AG04449 (cell line): ENCODE results near the gene TMEM200A.

Experiments
- CTCF ChIA-PET: fragments of 350-600 bp; formaldehyde crosslinking; extraction: SDS; loops from one replicate; lab custom pipeline; 2021; ENCODE audit warnings: antibody characterized with exemption; lab: Yijun Ruan, JAX
- POLR2A ChIA-PET: fragments of 400-600, 350-600 bp; formaldehyde crosslinking; extraction: SDS; loops from one replicate; lab custom pipeline; 2020; ENCODE audit warnings: antibody characterized with exemption, inconsistent platforms; lab: Yijun Ruan, JAX
- DNase-seq: peaks from one replicate; pipeline ENCODE4 v3.0.0-alpha.2; 2010; ENCODE audit warnings: low read depth, low spot score
- H3K4me3 ChIP-seq: 2 replicates; pipeline ENCODE4 v1.5.1; 2011; ENCODE audit warnings: low read depth, mild to moderate bottlenecking, control low read depth, low read length
- TF ChIP-seq, protein P1 (sequence below): IDR thresholded peaks from one replicate; pipeline ENCODE4 v1.5.1; 2011; ENCODE audit warnings: mild to moderate bottlenecking, moderate library complexity, low read length, control low read depth, inconsistent platforms; ENCODE audit not compliant: insufficient read depth; ENCODE audit errors: missing control alignments

TMEM200A gene

DNA sequence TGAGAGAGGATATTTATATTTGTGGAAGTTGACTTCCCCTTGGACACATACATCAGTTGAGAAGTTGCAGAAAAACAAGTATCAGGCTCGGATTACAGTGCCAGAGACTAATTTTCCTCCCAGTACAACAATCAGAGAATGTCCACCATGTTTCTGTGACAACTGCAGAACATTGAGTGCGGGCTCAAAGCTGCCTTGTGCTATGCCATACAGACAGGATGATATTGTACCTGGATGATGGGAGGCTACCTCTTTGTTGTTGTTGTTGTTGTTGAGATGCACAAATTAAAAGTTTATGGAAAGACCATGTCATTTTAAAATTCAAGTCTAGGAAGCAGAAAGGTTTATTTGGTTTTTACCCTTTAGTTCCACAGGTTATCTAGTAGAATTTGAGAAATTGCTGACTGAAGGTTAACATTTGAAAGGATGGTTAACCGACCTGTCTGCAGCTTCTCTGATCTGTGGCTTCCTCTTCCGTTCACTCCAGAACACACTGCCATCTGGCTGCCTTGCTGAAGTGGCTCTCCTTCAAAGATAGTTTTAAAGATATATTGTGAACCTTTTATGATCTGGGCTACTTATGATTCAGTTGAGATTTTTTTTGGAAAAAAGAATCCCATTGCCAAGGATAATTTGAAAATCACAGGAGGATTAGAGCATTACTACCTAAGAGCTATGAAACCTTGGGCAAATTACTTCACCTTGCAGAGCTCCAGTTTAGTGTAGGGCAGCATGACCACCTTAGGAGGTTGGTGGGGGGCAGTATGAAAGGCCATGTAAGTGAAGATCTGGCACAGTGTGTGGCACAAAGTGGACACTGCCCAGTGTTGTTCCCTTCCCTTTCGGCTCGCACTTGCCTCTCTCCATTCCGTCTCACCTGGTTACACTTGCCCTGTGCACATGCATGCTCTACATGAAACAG, 15.9 kb downstream of the TMEM200A start:
- ChIA-PET POLR2A (no interaction called here), CTCF (interaction anchor here (0.8 to 3.8 kb wide), 7 partner anchors 9 to 42 kb away, joined by 3 to 11 read pairs (median 5); partner anchors contain the start of gene TMEM200A)
- TF ChIP-seq, protein P1, sequence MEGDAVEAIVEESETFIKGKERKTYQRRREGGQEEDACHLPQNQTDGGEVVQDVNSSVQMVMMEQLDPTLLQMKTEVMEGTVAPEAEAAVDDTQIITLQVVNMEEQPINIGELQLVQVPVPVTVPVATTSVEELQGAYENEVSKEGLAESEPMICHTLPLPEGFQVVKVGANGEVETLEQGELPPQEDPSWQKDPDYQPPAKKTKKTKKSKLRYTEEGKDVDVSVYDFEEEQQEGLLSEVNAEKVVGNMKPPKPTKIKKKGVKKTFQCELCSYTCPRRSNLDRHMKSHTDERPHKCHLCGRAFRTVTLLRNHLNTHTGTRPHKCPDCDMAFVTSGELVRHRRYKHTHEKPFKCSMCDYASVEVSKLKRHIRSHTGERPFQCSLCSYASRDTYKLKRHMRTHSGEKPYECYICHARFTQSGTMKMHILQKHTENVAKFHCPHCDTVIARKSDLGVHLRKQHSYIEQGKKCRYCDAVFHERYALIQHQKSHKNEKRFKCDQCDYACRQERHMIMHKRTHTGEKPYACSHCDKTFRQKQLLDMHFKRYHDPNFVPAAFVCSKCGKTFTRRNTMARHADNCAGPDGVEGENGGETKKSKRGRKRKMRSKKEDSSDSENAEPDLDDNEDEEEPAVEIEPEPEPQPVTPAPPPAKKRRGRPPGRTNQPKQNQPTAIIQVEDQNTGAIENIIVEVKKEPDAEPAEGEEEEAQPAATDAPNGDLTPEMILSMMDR = no peak
- DNase-seq = no peak
- no peak overlapping the region for H3K4me3 ChIP-seq

DNA sequence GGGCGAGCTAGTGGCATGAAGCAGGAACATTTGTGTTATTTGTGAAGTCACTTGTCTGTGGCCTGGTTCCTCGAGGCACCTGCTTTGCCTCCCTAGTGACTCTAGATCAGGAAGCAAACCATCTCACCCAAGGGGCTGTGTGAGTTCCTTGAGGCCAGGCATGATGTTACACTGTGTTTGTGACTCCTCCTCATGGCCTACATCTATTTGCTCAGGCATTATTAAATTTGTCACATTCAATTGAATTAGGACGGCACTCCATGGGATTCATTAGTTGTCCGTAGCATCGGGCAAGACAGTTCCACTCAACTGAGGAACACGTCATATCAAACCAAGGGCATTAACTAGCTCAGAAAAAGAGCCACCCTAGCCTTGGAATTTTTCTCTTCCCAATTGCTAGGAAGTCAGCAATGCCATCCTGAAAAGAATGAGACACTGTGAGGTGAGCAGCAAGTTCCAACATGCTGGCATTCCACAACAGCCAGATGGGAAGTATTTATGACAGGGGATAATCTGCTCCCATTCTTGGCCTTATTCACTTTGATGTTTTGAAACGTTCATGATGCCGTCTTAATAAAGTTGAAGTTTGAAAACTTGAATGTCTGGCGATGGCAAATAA, 17.2 kb downstream of the TMEM200A start:
- H3K4me3 ChIP-seq = no peak overlapping the region
- ChIA-PET POLR2A (no interaction called here), CTCF (interaction anchor here (1.2 to 3.8 kb wide), 5 partner anchors 9 to 315 kb away, joined by 3 to 11 read pairs (median 5); no protein-coding TSS in a partner anchor)
- no peak for DNase-seq
- TF ChIP-seq, protein P1 = no peak

- CTCF ChIA-PET = interaction anchor here (1.0 to 3.8 kb wide), 5 partner anchors 10 to 313 kb away, joined by 4 to 11 read pairs (median 5); partner anchors contain the start of gene TMEM200A
- H3K4me3 ChIP-seq = no peak overlapping the region
Observed at GRCh38 chr6:130385064-130385695, 19.4 kb downstream of the TMEM200A start.

GRCh38 chr6:130389142-130389541, 23.3 kb downstream of the TMEM200A start:
- no peak for DNase-seq
- POLR2A ChIA-PET = no interaction called here
- TF ChIP-seq, protein P1 = no peak
- CTCF ChIA-PET = interaction anchor here (0.6 to 0.9 kb wide), 2 partner anchors 11 to 107 kb away, joined by 3 read pairs; no protein-coding TSS in a partner anchor
- H3K4me3 ChIP-seq = no peak overlapping the region

More at GRCh38 chr6:130385064-130385695, 19.4 kb downstream of the TMEM200A start:
- POLR2A ChIA-PET = interaction anchor here (0.8 to 1.6 kb wide), 2 partner anchors 20 to 116 kb away, joined by 3 to 4 read pairs; no protein-coding TSS in a partner anchor
- DNase-seq = peak; percentile 46
- TF ChIP-seq, protein P1 = no peak

GRCh38 chr6:130390890-130391289, 25.1 kb downstream of the TMEM200A start:
- TF ChIP-seq, protein P1 = no peak
- H3K4me3 ChIP-seq = no peak overlapping the region
- POLR2A ChIA-PET = no interaction called here
- CTCF ChIA-PET = interaction anchor here (0.8 to 1.4 kb wide), 3 partner anchors 11 to 214 kb away, joined by 3 to 4 read pairs (median 3); no protein-coding TSS in a partner anchor
- DNase-seq = no peak
